Endothelial cell of umbilical vein (primary cell): ENCODE results near the gene RYR3. TPM values are rescaled to one million over a fixed set of nuclear protein-coding genes. Genes with fewer than 3 reads are reported as not detected.

Experiments
- BruUV-seq: library from RNA; stranded (reverse); fragments of 400-500 nt; replicated peaks from 2 replicates; lab custom pipeline; 2021; lab: Mats Ljungman, UMichigan
- CTCF ChIA-PET: fragments of 300-600, 350-600 bp; sonication (Branson Sonifier 250); formaldehyde crosslinking; loops from one replicate; lab custom pipeline; 2021; ENCODE audit warnings: antibody characterized with exemption, inconsistent platforms; lab: Charles Lee
- POLR2A ChIA-PET: fragments of 300-600, 350-600 bp; sonication (Branson Sonifier 250); formaldehyde crosslinking; loops from one replicate; lab custom pipeline; 2021; ENCODE audit warnings: antibody characterized with exemption, inconsistent platforms; lab: Charles Lee
- DNase-seq: peaks from one replicate; pipeline ENCODE4 v3.0.0-alpha.2; 2011; ENCODE audit warnings: low read depth, low spot score
- FAIRE-seq: peaks from 2 replicates; lab custom pipeline; 2011; peaks lifted over from hg19 to GRCh38; lab: Jason Lieb, UNC
- H2AFZ ChIP-seq: 2 replicates; pipeline ENCODE4 v1.6.0; 2012; ENCODE audit warnings: low read depth, low read length, control low read depth, inconsistent platforms
- H3K27ac ChIP-seq: 2 replicates; pipeline ENCODE4 v1.5.1; 2011; ENCODE audit warnings: low read depth, mild to moderate bottlenecking, control low read depth, low read length, moderate library complexity; ENCODE audit not compliant: insufficient read depth
- H3K27me3 ChIP-seq, 2 experiments: 2 replicates each; pipeline versions ENCODE4 v1.6.0 to v1.6.1; 2011; ENCODE audit warnings: low read length in 2 of 2, mixed read lengths in 1 of 2; ENCODE audit not compliant: control insufficient read depth in 2 of 2, insufficient read depth in 2 of 2
- H3K36me3 ChIP-seq, 2 experiments: 2 replicates in 1 of 2; 3 replicates in 1 of 2; pipeline ENCODE4 v1.5.1; 2011; ENCODE audit warnings: low read length in 2 of 2, mild to moderate bottlenecking in 1 of 2, moderate library complexity in 1 of 2; ENCODE audit not compliant: control insufficient read depth in 2 of 2, insufficient read depth in 2 of 2; ENCODE audit errors: extremely low read depth in 1 of 2
- H3K4me1 ChIP-seq: 3 replicates; pipeline ENCODE4 v1.5.1; 2011; ENCODE audit warnings: mild to moderate bottlenecking, low read length; ENCODE audit not compliant: control insufficient read depth, insufficient read depth; ENCODE audit errors: extremely low read depth
- H3K4me2 ChIP-seq: 2 replicates; pipeline ENCODE4 v1.6.1; 2011; ENCODE audit warnings: low read length, control low read depth, mixed read lengths; ENCODE audit not compliant: insufficient read depth
- H3K4me3 ChIP-seq, 3 experiments: fragments of 200-600 bp in 1 of 3; sonication (generic), shearing (Covaris generic) in 1 of 3; replicated peaks in 1 of 3; 2 replicates each; pipeline ENCODE4 v1.5.1; 2011 to 2016; ENCODE audit warnings: control low read depth in 3 of 3, low read length in 3 of 3, mild to moderate bottlenecking in 2 of 3, inconsistent platforms in 1 of 3, low read depth in 1 of 3, moderate library complexity in 1 of 3; ENCODE audit not compliant: insufficient read depth in 1 of 3
- H3K79me2 ChIP-seq: 2 replicates; pipeline ENCODE4 v1.6.0; 2012; ENCODE audit warnings: low read length, inconsistent platforms; ENCODE audit not compliant: control insufficient read depth, insufficient read depth
- H3K9ac ChIP-seq: replicated peaks from 2 replicates; pipeline ENCODE3; 2011; ENCODE audit warnings: low read length, control low read depth; ENCODE audit not compliant: insufficient read depth; ENCODE audit errors: extremely low read depth
- H3K9me1 ChIP-seq: replicated peaks from 3 replicates; pipeline ENCODE4 v1.6.0; 2011; ENCODE audit warnings: mild to moderate bottlenecking, low read length; ENCODE audit not compliant: control insufficient read depth, insufficient read depth; ENCODE audit errors: extremely low read depth
- H3K9me3 ChIP-seq: replicated peaks from 2 replicates; pipeline ENCODE4 v1.5.1; 2012; ENCODE audit warnings: low read length, inconsistent platforms; ENCODE audit not compliant: control insufficient read depth, insufficient read depth
- H4K20me1 ChIP-seq: replicated peaks from 2 replicates; pipeline ENCODE3; 2011; ENCODE audit warnings: mild to moderate bottlenecking, low read length; ENCODE audit not compliant: control insufficient read depth, insufficient read depth; ENCODE audit errors: extremely low read depth
- CTCF ChIP-seq, 2 donors: IDR thresholded peaks; 1 replicate in 1 of 2; 2 replicates in 1 of 2; pipeline ENCODE4 v1.5.1; 2011; ENCODE audit warnings: low read length in 2 of 2, mild to moderate bottlenecking in 2 of 2, moderate library complexity in 2 of 2, control low read depth in 1 of 2, inconsistent platforms in 1 of 2, low read depth in 1 of 2; ENCODE audit not compliant: insufficient read depth in 1 of 2; ENCODE audit errors: extremely low read depth in 1 of 2
- EZH2 ChIP-seq: IDR thresholded peaks from 2 replicates; pipeline ENCODE4 v1.6.1; 2012; ENCODE audit warnings: borderline replicate concordance, low read depth, mild to moderate bottlenecking, moderate library complexity, low read length, inconsistent platforms; ENCODE audit not compliant: severe bottlenecking
- FOS ChIP-seq: IDR thresholded peaks from 2 replicates; pipeline ENCODE4 v1.6.1; 2011; ENCODE audit warnings: mild to moderate bottlenecking, low read length, moderate library complexity, borderline replicate concordance; ENCODE audit not compliant: insufficient read depth
- GATA2 ChIP-seq: IDR thresholded peaks from 2 replicates; pipeline ENCODE4 v1.7.0; 2011; ENCODE audit warnings: low read depth, mild to moderate bottlenecking, moderate library complexity, mixed read lengths, low read length; ENCODE audit not compliant: insufficient read length, insufficient read depth
- JUN ChIP-seq: IDR thresholded peaks from 2 replicates; pipeline ENCODE4 v1.6.1; 2011; ENCODE audit warnings: borderline replicate concordance, low read depth; ENCODE audit not compliant: insufficient read length, insufficient read depth
- MAX ChIP-seq: IDR thresholded peaks from 2 replicates; pipeline ENCODE4 v1.6.1; 2011; ENCODE audit not compliant: insufficient read depth, insufficient read length
- MYC ChIP-seq: IDR thresholded peaks from one replicate; pipeline ENCODE4 v1.6.1; 2011; ENCODE audit warnings: mild to moderate bottlenecking, low read depth, low read length
- POLR2A ChIP-seq: IDR thresholded peaks from 2 replicates; pipeline ENCODE4 v1.6.1; 2012; ENCODE audit warnings: low read depth, mild to moderate bottlenecking, control low read depth, low read length
- POLR2AphosphoS5 ChIP-seq: IDR thresholded peaks from 2 replicates; pipeline ENCODE4 v1.6.1; 2012; ENCODE audit warnings: low read depth, mild to moderate bottlenecking, control low read depth, low read length, moderate library complexity; ENCODE audit not compliant: insufficient read depth
- dilution Hi-C: fragments of 300-500 bp; cut with MboI; formaldehyde crosslinking; loops from one replicate; pipeline ENCODE4 v1.15.0; 2019; ENCODE audit warnings: low sequenced_read_pairs; ENCODE audit not compliant: extremely low pct_ligation_motif_present
- intact Hi-C: fragments of 100-400 bp; cut with micrococcal nuclease; formaldehyde crosslinking; loops from one replicate; pipeline ENCODE4 v1.10.0; 2022
- polyA plus RNA-seq, 4 experiments: library from polyadenylated mRNA; depleted of rRNA in 3 of 4; stranded (reverse) in 3 of 4; unstranded in 1 of 4; fragments of >200 nt; gene quantifications; 2 replicates each; pipeline versions ENCODE4 v1.2.1 to v1.2.3, GENCODE V29; 2011 to 2012; ENCODE audit warnings: missing spikeins in 1 of 4
- total RNA-seq: library from RNA; stranded (reverse); gene quantifications from 2 replicates; pipeline ENCODE4 v1.2.3, GENCODE V29; 2021

Gene RYR3
- total and polyA plus RNA-seq, 2 donors (not counting 3 experiments of a cell fraction or from before 2014, with no cell fraction given), result not detected

- TF ChIP-seq JUN (no peak), CTCF (IDR thresholded peaks at IDR 0.05; ENCODE audit: extremely low read depth in 1 of 2, insufficient read depth in 1 of 2, low read depth in 1 of 2, low read length in 2 of 2) (no peak), GATA2 (no peak), POLR2AphosphoS5 (no peak), FOS (no peak), MYC (no peak), EZH2 (no peak), MAX (no peak), POLR2A (no peak)
- Histone ChIP-seq H3K9me3 (no peaks in the 10 kb centered on the region), H4K20me1 (no peaks in the 10 kb centered on the region), H3K27me3 (no peaks in the 10 kb centered on the region), H3K4me2 (no peak overlapping the region), H2AFZ (no peak overlapping the region), H3K9ac (no peak overlapping the region), H3K36me3 (no peaks in the 10 kb centered on the region), H3K9me1 (no peaks in the 10 kb centered on the region), H3K79me2 (no peaks in the 10 kb centered on the region), H3K27ac (no peak overlapping the region), H3K4me3 (no peak overlapping the region), H3K4me1 (no peaks in the 10 kb centered on the region)
- DNase-seq, result no peak
- BruUV-seq, result no TSS peak
- FAIRE-seq, result no peak
- ChIA-PET POLR2A (no interaction called here), CTCF (no interaction called here)
- intact Hi-C loops, result no loop called here
- dilution Hi-C loops, result no loop called here
Observed at GRCh38 chr15:33858836-33859235, 548.1 kb downstream of the RYR3 start.
